Gastroesophageal sphincter (tissue), 4 donors: ENCODE results near the gene NRP1. TPM values are rescaled to one million over a fixed set of nuclear protein-coding genes. Genes with fewer than 3 reads are reported as not detected.

ENCODE experiments used
- ATAC-seq: fragments of 150-250 bp; one replicate; pipeline ENCODE4 v1.9.1; 2016; ENCODE audit warnings: mild to moderate bottlenecking, moderate library complexity
- H3K27ac ChIP-seq, 4 donors: fragments of 200-600 bp; sonication (generic) in 3 of 4; 1 replicate in 3 of 4; 2 replicates in 1 of 4; pipeline ENCODE4 v1.5.1; 2016 to 2019
- H3K27me3 ChIP-seq: fragments of 200-600 bp; sonication (generic); one replicate; pipeline ENCODE4 v1.5.1; 2019
- H3K36me3 ChIP-seq, 2 donors: fragments of 200-600 bp; sonication (generic); one replicate each; pipeline ENCODE4 v1.5.1; 2019; ENCODE audit warnings: control low read depth in 1 of 2
- H3K4me1 ChIP-seq, 3 donors: fragments of 200-600 bp; sonication (generic); 1 replicate in 2 of 3; 2 replicates in 1 of 3; pipeline ENCODE4 v1.5.1; 2016 to 2019; ENCODE audit warnings: control low read depth in 2 of 3
- H3K4me3 ChIP-seq, 2 donors: fragments of 200-600 bp; sonication (generic); one replicate each; pipeline ENCODE4 v1.5.1; 2019; ENCODE audit warnings: mild to moderate bottlenecking in 1 of 2, moderate library complexity in 1 of 2
- H3K9me3 ChIP-seq, 3 donors: fragments of 200-600 bp; sonication (generic); one replicate each; pipeline ENCODE4 v1.5.1; 2017 to 2019; ENCODE audit warnings: control low read depth in 2 of 3
- EP300 ChIP-seq: sonication (generic); formaldehyde crosslinking; IDR thresholded peaks from one replicate; pipeline ENCODE4 v1.6.1; 2017; ENCODE audit warnings: antibody characterized with exemption, mild to moderate bottlenecking
- POLR2A ChIP-seq, 2 donors: fragments of 450-650 bp; IDR thresholded peaks; one replicate each; pipeline ENCODE4 v1.6.1; 2017; ENCODE audit warnings: antibody characterized with exemption in 2 of 2, mild to moderate bottlenecking in 2 of 2, moderate library complexity in 1 of 2
- POLR2AphosphoS5 ChIP-seq: sonication (generic); formaldehyde crosslinking; IDR thresholded peaks from one replicate; pipeline ENCODE4 v1.6.1; 2017; ENCODE audit warnings: antibody characterized with exemption
- WGBS, 2 donors: methylation state at CpG; one replicate each; pipeline ENCODE4 v1.1.5; 2018; ENCODE audit warnings: low coverage in 1 of 2; 5-methylcytosine and 5-hydroxymethylcytosine counted together
- total RNA-seq, 4 donors: library from RNA; depleted of rRNA; stranded (reverse); fragments of >200 nt; gene quantifications; one replicate each; pipeline ENCODE4 v1.1.0, GENCODE V29; 2016
- TF ChIP-seq, protein P1 (sequence below), 4 experiments: fragments of 200-600 bp in 2 of 4; fragments of 450-650 bp in 2 of 4; sonication (generic) in 1 of 4; IDR thresholded peaks; one replicate each; pipeline ENCODE4 v1.5.1; 2017 to 2019; ENCODE audit warnings: antibody characterized with exemption in 4 of 4, mild to moderate bottlenecking in 2 of 4, moderate library complexity in 2 of 4

Gene NRP1
- total RNA-seq, 4 donors from 2014 or later = 43.4 to 95.4 (median 52.7) TPM

DNA sequence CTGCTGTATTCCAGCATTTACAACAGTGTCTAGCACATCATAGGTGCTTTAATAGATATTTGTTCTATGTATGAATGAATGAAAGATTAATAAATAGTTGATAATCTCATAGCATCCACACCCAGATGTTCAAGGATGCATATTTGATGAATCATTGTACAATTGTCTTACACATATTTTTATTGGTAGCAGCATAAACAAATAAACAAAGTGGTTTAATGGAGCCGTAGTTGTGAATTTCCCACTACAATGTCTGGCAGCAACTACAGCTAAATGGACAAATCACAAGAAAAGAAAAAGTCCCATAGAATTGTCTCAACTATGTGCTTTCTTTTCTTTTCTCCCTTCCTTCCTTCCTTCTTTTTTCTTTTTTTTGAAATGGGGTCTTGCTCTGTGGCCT lies 150.8 kb downstream of the NRP1 start:
- Histone ChIP-seq H3K27me3 (no peaks in the 10 kb centered on the region), H3K4me1 (no peaks in the 10 kb centered on the region), H3K4me3 (no peak overlapping the region), H3K27ac (no peak overlapping the region), H3K9me3 (no peaks in the 10 kb centered on the region), H3K36me3 (peaks cover 0 to 95% of the 10 kb centered on the region in 2 donors)
- 47 to 92% methylated on average over 1 of the region's 1 CpG for WGBS, 2 donors
- TF ChIP-seq EP300 (no peak), POLR2AphosphoS5 (no peak), POLR2A (IDR thresholded peaks at IDR 0.05) (no peak)
- ATAC-seq = no peak

DNA sequence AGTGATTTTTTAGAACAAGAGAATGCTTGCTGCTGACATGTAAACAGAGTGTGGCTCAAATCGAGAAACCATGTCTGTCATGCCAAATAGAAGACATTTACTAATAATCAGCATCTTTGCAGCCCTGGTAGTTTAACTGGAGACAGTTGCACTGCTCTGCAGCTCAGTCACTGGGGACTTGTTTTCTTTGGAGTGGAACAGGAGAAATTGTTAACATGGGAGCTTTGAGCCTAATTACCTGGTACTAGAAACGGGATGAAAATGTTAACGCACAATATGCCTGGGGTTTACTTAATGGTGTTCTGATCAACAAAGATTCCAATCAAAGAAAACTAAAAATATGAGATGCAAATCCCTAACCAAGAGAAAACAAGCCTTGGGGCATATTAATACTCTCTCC lies 153.5 kb downstream of the NRP1 start:
- WGBS, 2 donors = 75 to 87% methylated on average over 3 of the region's 3 CpGs
- TF ChIP-seq POLR2AphosphoS5 (no peak), EP300 (no peak), POLR2A (IDR thresholded peaks at IDR 0.05) (no peak)
- TF ChIP-seq, protein P1, sequence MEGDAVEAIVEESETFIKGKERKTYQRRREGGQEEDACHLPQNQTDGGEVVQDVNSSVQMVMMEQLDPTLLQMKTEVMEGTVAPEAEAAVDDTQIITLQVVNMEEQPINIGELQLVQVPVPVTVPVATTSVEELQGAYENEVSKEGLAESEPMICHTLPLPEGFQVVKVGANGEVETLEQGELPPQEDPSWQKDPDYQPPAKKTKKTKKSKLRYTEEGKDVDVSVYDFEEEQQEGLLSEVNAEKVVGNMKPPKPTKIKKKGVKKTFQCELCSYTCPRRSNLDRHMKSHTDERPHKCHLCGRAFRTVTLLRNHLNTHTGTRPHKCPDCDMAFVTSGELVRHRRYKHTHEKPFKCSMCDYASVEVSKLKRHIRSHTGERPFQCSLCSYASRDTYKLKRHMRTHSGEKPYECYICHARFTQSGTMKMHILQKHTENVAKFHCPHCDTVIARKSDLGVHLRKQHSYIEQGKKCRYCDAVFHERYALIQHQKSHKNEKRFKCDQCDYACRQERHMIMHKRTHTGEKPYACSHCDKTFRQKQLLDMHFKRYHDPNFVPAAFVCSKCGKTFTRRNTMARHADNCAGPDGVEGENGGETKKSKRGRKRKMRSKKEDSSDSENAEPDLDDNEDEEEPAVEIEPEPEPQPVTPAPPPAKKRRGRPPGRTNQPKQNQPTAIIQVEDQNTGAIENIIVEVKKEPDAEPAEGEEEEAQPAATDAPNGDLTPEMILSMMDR (IDR thresholded peaks at IDR 0.05) = no peak
- no peak for ATAC-seq
- no peaks in the 10 kb centered on the region for H3K4me1 ChIP-seq
- peaks cover 0 to 69% of the 10 kb centered on the region in 2 donors for H3K36me3 ChIP-seq
- H3K27ac ChIP-seq = no peak overlapping the region
- no peaks in the 10 kb centered on the region for H3K27me3 ChIP-seq
- no peaks in the 10 kb centered on the region for H3K9me3 ChIP-seq
- no peak overlapping the region for H3K4me3 ChIP-seq

DNA sequence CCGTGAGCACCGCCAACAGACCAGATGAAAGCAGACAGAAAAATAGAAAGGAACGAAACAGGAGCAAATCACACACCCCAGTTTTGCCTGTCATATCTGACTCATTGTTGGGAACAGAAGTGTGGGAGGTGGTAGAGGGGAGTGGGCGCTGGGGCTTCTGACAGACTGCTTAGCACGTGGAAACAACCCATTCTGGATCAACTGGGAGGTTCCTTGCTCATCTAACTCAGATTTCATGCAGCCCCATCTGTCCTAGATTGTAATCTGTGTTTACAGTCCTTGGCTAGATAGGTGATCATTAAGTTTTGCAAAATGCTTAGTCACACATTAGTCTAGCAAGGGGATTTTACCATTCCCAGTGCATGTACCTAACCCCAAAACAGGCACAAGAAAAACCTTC lies 154.1 kb downstream of the NRP1 start:
- 73 to 79% methylated on average over 3 to 4 of the region's 5 CpGs for WGBS, 2 donors
- peaks cover 0 to 64% of the 10 kb centered on the region in 2 donors for H3K36me3 ChIP-seq

DNA sequence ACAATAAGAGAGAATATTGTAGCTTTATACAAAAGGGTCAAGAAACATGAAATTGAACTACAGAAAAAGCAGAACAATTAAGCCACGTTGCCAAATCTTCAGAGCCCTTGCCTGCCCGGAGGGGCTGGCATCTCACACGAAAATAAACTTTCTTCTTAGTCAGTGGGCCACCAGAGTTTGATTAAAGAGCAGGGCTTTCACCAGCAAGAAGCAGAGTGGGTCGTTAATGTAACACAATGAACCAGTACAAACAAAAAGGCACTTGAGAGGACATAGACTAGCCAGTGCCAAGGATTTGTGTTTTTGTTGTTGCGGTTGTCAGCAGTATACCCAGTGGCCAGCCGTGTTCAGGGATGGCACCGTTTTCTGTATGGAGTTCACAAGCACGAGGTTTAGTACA lies 155.4 kb downstream of the NRP1 start:
- no peak for ATAC-seq
- H3K4me1 ChIP-seq = no peaks in the 10 kb centered on the region
- no peak overlapping the region for H3K4me3 ChIP-seq
- peaks cover 0 to 52% of the 10 kb centered on the region in 2 donors for H3K36me3 ChIP-seq
- no peak overlapping the region for H3K27ac ChIP-seq
- no peaks in the 10 kb centered on the region for H3K9me3 ChIP-seq
- 57 to 70% methylated on average over 6 to 8 of the region's 8 CpGs for WGBS, 2 donors
- no peak for TF ChIP-seq EP300
- H3K27me3 ChIP-seq = no peaks in the 10 kb centered on the region

More for the DNA sequence above, 154.1 kb downstream of the NRP1 start:
- Histone ChIP-seq H3K9me3 (no peaks in the 10 kb centered on the region), H3K4me1 (no peaks in the 10 kb centered on the region), H3K27me3 (no peaks in the 10 kb centered on the region), H3K27ac (no peak overlapping the region), H3K4me3 (no peak overlapping the region)
- ATAC-seq = no peak
- no peak for TF ChIP-seq POLR2AphosphoS5
- no peak for TF ChIP-seq POLR2A (IDR thresholded peaks at IDR 0.05)
- no peak for TF ChIP-seq EP300
- TF ChIP-seq, protein P1 (IDR thresholded peaks at IDR 0.05) = no peak

DNA sequence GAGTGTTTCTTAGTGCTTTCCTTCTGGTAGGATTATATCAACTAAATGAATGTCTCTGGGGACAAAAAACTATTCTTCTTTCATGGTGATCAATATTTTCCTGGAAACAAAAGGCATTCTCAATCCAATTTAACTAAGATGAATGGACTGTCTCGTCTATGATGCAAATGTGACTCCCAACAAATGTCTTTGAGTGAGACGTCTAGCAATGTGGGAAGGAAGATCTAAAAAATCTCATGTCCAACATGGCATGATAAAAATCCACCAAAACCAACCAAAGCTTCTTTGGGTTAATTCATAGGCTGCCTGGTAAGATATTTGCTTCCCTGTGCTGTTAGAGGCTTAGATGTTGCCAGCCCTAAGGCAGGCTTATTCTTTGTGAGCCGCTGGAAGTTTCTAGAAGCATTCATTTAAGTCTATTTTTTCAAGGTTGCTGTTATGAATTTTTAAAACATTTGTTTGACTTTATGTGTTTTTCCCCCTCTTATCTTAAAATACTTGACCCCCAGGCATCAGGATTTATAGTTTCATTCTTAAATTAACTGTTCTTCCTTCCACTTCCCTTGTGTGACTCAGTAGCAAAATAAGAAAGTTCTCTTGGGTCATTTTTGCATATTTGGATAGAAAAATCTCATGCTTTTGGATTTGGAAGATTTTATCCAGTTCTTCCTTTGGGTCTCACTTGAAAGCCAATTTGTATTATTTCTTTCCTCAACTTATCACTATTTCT lies 156.3 kb downstream of the NRP1 start:
- ATAC-seq = no peak
- Histone ChIP-seq H3K27me3 (no peaks in the 10 kb centered on the region), H3K9me3 (no peaks in the 10 kb centered on the region), H3K4me3 (no peak overlapping the region), H3K36me3 (peaks cover 0 to 43% of the 10 kb centered on the region in 2 donors), H3K27ac (no peak overlapping the region), H3K4me1 (no peaks in the 10 kb centered on the region)
- TF ChIP-seq EP300 = no peak
- TF ChIP-seq, protein P1 (IDR thresholded peaks at IDR 0.05) = no peak
- no peak for TF ChIP-seq POLR2A (IDR thresholded peaks at IDR 0.05)
- no peak for TF ChIP-seq POLR2AphosphoS5
- 40 to 58% methylated on average over 2 to 3 of the region's 3 CpGs for WGBS, 2 donors

DNA sequence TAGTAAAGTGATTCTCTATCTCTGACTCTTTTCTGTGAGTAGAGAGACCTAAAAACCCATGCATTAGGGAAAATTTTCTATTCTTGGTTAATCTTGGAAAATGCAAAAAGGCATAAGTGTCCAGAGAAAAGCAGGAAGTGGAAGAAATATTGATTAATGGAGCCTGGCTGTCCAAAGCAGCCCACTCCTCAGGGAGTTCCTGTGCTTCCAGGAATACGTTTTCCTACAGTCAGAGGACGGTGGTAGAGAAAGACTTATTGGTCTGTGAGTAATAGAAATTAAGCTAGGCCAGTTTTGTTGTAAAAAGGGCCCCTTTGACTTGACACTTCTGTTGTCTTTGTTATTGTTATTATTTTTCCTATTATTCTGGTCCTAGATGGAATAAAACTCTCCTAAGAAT lies 157.8 kb downstream of the NRP1 start:
- TF ChIP-seq EP300 (no peak), POLR2AphosphoS5 (no peak), POLR2A (IDR thresholded peaks at IDR 0.05) (no peak)
- TF ChIP-seq, protein P1 (IDR thresholded peaks at IDR 0.05) = no peak
- Histone ChIP-seq H3K9me3 (no peaks in the 10 kb centered on the region), H3K27me3 (no peaks in the 10 kb centered on the region), H3K4me3 (no peak overlapping the region), H3K27ac (no peak overlapping the region), H3K36me3 (peaks cover 0 to 28% of the 10 kb centered on the region in 2 donors), H3K4me1 (no peaks in the 10 kb centered on the region)
- WGBS, 2 donors = 53 to 56% methylated on average over 2 of the region's 2 CpGs
- no peak for ATAC-seq
